Vagina (tissue), 2 donors: ENCODE results near the gene RET.

Experiments used
- CTCF ChIP-seq, 3 experiments: fragments of 450-650 bp in 2 of 3; fragments of 200-600 bp in 1 of 3; sonication (generic) in 1 of 3; IDR thresholded peaks; one replicate each; pipeline ENCODE4 v1.5.1; 2017 to 2019; ENCODE audit warnings: antibody characterized with exemption in 3 of 3, mild to moderate bottlenecking in 2 of 3, moderate library complexity in 2 of 3
- POLR2A ChIP-seq, 2 donors: fragments of 450-650 bp; IDR thresholded peaks; one replicate each; pipeline ENCODE4 v1.6.1; 2017; ENCODE audit warnings: antibody characterized with exemption in 2 of 2, mild to moderate bottlenecking in 2 of 2, moderate library complexity in 2 of 2

DNA sequence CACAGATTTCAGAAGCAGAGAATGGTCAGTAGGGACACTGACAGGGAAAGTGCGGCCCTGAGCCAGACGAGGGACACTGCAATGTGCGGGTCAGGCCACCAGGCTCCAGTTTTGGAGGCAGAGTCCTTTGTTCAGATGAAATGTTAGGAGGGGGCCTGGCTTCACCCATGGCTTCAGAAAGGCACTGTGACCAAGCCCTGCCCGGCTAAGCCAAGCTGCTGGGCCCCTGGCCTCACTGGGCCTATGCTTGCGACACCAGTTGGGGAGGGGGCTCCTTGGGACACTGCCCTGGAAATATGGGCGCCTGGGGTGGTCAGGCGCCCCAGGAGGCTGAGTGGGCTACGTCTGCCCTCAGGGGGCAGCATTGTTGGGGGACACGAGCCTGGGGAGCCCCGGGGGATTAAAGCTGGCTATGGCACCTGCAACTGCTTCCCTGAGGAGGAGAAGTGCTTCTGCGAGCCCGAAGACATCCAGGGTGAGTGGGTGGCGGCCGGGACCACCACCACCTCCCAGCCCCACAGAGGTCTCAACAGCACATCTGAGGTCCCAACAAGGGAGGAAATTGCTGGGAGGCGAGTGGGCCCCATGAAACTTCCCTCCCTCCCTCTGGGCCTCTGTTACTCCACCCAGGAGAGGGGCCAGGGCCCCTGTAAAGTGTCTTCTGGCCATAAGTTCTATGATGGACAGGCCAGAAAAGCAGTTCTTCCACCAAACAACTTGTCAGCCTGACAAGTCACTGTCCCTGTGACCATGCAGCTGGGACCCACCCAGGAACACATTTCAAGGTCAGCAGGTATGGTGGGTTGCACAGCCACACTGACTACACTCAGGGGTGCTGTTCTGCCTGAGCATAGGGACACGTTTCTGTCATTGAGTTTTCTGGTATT is 36.6 kb downstream of the RET start:
- no peak for TF ChIP-seq CTCF (IDR thresholded peaks at IDR 0.05)
- TF ChIP-seq POLR2A (IDR thresholded peaks at IDR 0.05), result no peak
